Vagina (tissue), 2 donors: ENCODE results near the gene ZBTB40.

Experiments
- CTCF ChIP-seq, 3 experiments: fragments of 450-650 bp in 2 of 3; fragments of 200-600 bp in 1 of 3; sonication (generic) in 1 of 3; IDR thresholded peaks; one replicate each; pipeline ENCODE4 v1.5.1; 2017 to 2019; ENCODE audit warnings: antibody characterized with exemption in 3 of 3, mild to moderate bottlenecking in 2 of 3, moderate library complexity in 2 of 3
- POLR2A ChIP-seq, 2 donors: fragments of 450-650 bp; IDR thresholded peaks; one replicate each; pipeline ENCODE4 v1.6.1; 2017; ENCODE audit warnings: antibody characterized with exemption in 2 of 2, mild to moderate bottlenecking in 2 of 2, moderate library complexity in 2 of 2
- POLR2AphosphoS5 ChIP-seq, 2 donors: sonication (generic); formaldehyde crosslinking; IDR thresholded peaks; one replicate each; pipeline ENCODE4 v1.9.0; 2017; ENCODE audit warnings: antibody characterized with exemption in 2 of 2, mild to moderate bottlenecking in 2 of 2, low read depth in 1 of 2; ENCODE audit not compliant: insufficient read depth in 1 of 2

- TF ChIP-seq CTCF (IDR thresholded peaks at IDR 0.05) (no peak), POLR2A (IDR thresholded peaks at IDR 0.05) (no peak), POLR2AphosphoS5 (IDR thresholded peaks at IDR 0.05; ENCODE audit: insufficient read depth in 1 of 2, low read depth in 1 of 2) (no peak)
These were observed 20.9 kb downstream of the ZBTB40 start for GRCh38 chr1:22472596-22472995.
